ENCODE results near the gene LRRC8C. TPM values are rescaled to one million over a fixed set of nuclear protein-coding genes. Genes with fewer than 3 reads are reported as not detected.

The LRRC8C gene
- total RNA-seq, 1 donor from 2014 or later = 5.2 TPM

- Mint-ChIP-seq H3K27me3 (no peaks in the 10 kb centered on the region), H3K27ac (peak overlapping the region; percentile 12), H3K4me3 (no peak overlapping the region), H3K36me3 (no peaks in the 10 kb centered on the region), H3K4me1 (ENCODE audit: unreplicated experiment) (peaks cover 7% of the 10 kb centered on the region), H3K9me3 (no peaks in the 10 kb centered on the region)
- DNase-seq (ENCODE audit: extremely low spot score, unreplicated experiment) = no peak
- no peak for TF ChIP-seq CTCF (conservative IDR thresholded peaks at IDR 0.05)
Observed at GRCh38 chr1:89608319-89608983, 24.5 kb upstream of the LRRC8C start.

GRCh38 chr1:89608984-89609725, 23.8 kb upstream of the LRRC8C start:
- Mint-ChIP-seq H3K9me3 (no peaks in the 10 kb centered on the region), H3K36me3 (no peaks in the 10 kb centered on the region), H3K4me3 (no peak overlapping the region), H3K4me1 (ENCODE audit: unreplicated experiment) (peaks cover 7% of the 10 kb centered on the region), H3K27me3 (no peaks in the 10 kb centered on the region), H3K27ac (no peak overlapping the region)
- TF ChIP-seq CTCF (conservative IDR thresholded peaks at IDR 0.05) = no peak
- DNase-seq (ENCODE audit: extremely low spot score, unreplicated experiment) = no peak

- Mint-ChIP-seq H3K9me3 (no peaks in the 10 kb centered on the region), H3K27ac (no peak overlapping the region), H3K36me3 (no peaks in the 10 kb centered on the region), H3K4me3 (no peak overlapping the region), H3K27me3 (no peaks in the 10 kb centered on the region), H3K4me1 (ENCODE audit: unreplicated experiment) (peaks cover 7% of the 10 kb centered on the region)
- TF ChIP-seq CTCF (conservative IDR thresholded peaks at IDR 0.05) = no peak
- DNase-seq (ENCODE audit: extremely low spot score, unreplicated experiment) = no peak
Observed at GRCh38 chr1:89609781-89610456, 23.0 kb upstream of the LRRC8C start.

- TF ChIP-seq CTCF (conservative IDR thresholded peaks at IDR 0.05) = no peak
- Mint-ChIP-seq H3K4me3 (no peak overlapping the region), H3K4me1 (ENCODE audit: unreplicated experiment) (peaks cover 7% of the 10 kb centered on the region), H3K36me3 (no peaks in the 10 kb centered on the region), H3K9me3 (no peaks in the 10 kb centered on the region), H3K27ac (no peak overlapping the region), H3K27me3 (no peaks in the 10 kb centered on the region)
- no peak for DNase-seq (ENCODE audit: extremely low spot score, unreplicated experiment)
Observed at GRCh38 chr1:89610457-89611011, 22.4 kb upstream of the LRRC8C start.

GRCh38 chr1:89611721-89612120, 21.2 kb upstream of the LRRC8C start:
- Mint-ChIP-seq H3K27ac (no peak overlapping the region), H3K4me3 (no peak overlapping the region), H3K4me1 (ENCODE audit: unreplicated experiment) (no peaks in the 10 kb centered on the region), H3K36me3 (no peaks in the 10 kb centered on the region), H3K9me3 (no peaks in the 10 kb centered on the region), H3K27me3 (no peaks in the 10 kb centered on the region)
- DNase-seq (ENCODE audit: extremely low spot score, unreplicated experiment) = no peak
- no peak for TF ChIP-seq CTCF (conservative IDR thresholded peaks at IDR 0.05)
